ENCODE data around the gene TSC1.

TSC1 gene

GRCh38 chr9:132978112-132978450 is 33.7 kb upstream of the TSC1 start:
- Histone ChIP-seq H3K36me3 (ENCODE audit: control insufficient read depth in 4 of 4, insufficient read depth in 4 of 4, low read length in 3 of 4) (no peaks in the 10 kb centered on the region), H3K9me3 (ENCODE audit: control extremely low read depth in 1 of 5, control insufficient read depth in 4 of 5, insufficient read depth in 2 of 5, low read depth in 1 of 5, low read length in 4 of 5) (no peaks in the 10 kb centered on the region), H3K4me1 (ENCODE audit: control extremely low read depth in 1 of 4, control insufficient read depth in 4 of 4, insufficient read depth in 4 of 4, low read length in 3 of 4) (peaks cover 17 to 69% (median 56%) of the 10 kb centered on the region in 4 experiments), H3K4me3 (ENCODE audit: control insufficient read depth in 1 of 7, extremely low read depth in 1 of 7, insufficient read depth in 4 of 7, low read depth in 2 of 7, low read length in 6 of 7) (peak overlapping the region in 6 of 7 experiments; percentile 48 to 97 (median 84)), H3K27ac (ENCODE audit: insufficient read depth in 1 of 2, low read depth in 1 of 2, low read length in 2 of 2, poor library complexity in 1 of 2, severe bottlenecking in 2 of 2) (no peak overlapping the region), H3K27me3 (replicated peaks in 2 of 5; ENCODE audit: control insufficient read depth in 4 of 5, insufficient read depth in 5 of 5, low read length in 4 of 5) (no peaks in the 10 kb centered on the region)
- POLR2A ChIA-PET: interaction anchor here (0.6 to 8.7 kb wide), 2 partner anchors 23 to 26 kb away, joined by 4 to 78 read pairs; no protein-coding TSS in a partner anchor
- no peak for DNase-seq
- 0% methylated on average over 1 of the region's 2 CpGs for WGBS (ENCODE audit: insufficient coverage)
- CTCF ChIA-PET: interaction anchor here (1.3 to 12.4 kb wide), 6 partner anchors 17 to 52 kb away, joined by 3 to 144 read pairs (median 54); partner anchors contain the start of gene GTF3C5

GRCh38 chr9:132976571-132976970 is 32.2 kb upstream of the TSC1 start:
- H3K36me3 ChIP-seq (ENCODE audit: control insufficient read depth in 4 of 4, insufficient read depth in 4 of 4, low read length in 3 of 4): no peaks in the 10 kb centered on the region
- CTCF ChIA-PET: interaction anchor here (1.2 to 12.4 kb wide), 9 partner anchors 10 to 54 kb away, joined by 3 to 144 read pairs (median 10); partner anchors contain the start of gene GTF3C5
- no peak for DNase-seq
- 100% methylated on average over 1 of the region's 3 CpGs for WGBS (ENCODE audit: insufficient coverage)
- no peaks in the 10 kb centered on the region for H3K9me3 ChIP-seq (ENCODE audit: control extremely low read depth in 1 of 5, control insufficient read depth in 4 of 5, insufficient read depth in 2 of 5, low read depth in 1 of 5, low read length in 4 of 5)
- H3K27ac ChIP-seq (ENCODE audit: insufficient read depth in 1 of 2, low read depth in 1 of 2, low read length in 2 of 2, poor library complexity in 1 of 2, severe bottlenecking in 2 of 2): no peak overlapping the region
- H3K4me3 ChIP-seq (ENCODE audit: control insufficient read depth in 1 of 7, extremely low read depth in 1 of 7, insufficient read depth in 4 of 7, low read depth in 2 of 7, low read length in 6 of 7): no peak overlapping the region
- H3K27me3 ChIP-seq (replicated peaks in 2 of 5; ENCODE audit: control insufficient read depth in 4 of 5, insufficient read depth in 5 of 5, low read length in 4 of 5): no peaks in the 10 kb centered on the region
- POLR2A ChIA-PET: no interaction called here
- H3K4me1 ChIP-seq (ENCODE audit: control extremely low read depth in 1 of 4, control insufficient read depth in 4 of 4, insufficient read depth in 4 of 4, low read length in 3 of 4): peaks cover 12 to 60% (median 46%) of the 10 kb centered on the region in 4 experiments

- Histone ChIP-seq H3K9me3 (ENCODE audit: control extremely low read depth in 1 of 5, control insufficient read depth in 4 of 5, insufficient read depth in 2 of 5, low read depth in 1 of 5, low read length in 4 of 5) (no peaks in the 10 kb centered on the region), H3K27ac (ENCODE audit: insufficient read depth in 1 of 2, low read depth in 1 of 2, low read length in 2 of 2, poor library complexity in 1 of 2, severe bottlenecking in 2 of 2) (no peak overlapping the region), H3K4me1 (ENCODE audit: control extremely low read depth in 1 of 4, control insufficient read depth in 4 of 4, insufficient read depth in 4 of 4, low read length in 3 of 4) (peaks cover 12 to 54% (median 40%) of the 10 kb centered on the region in 4 experiments), H3K27me3 (replicated peaks in 2 of 5; ENCODE audit: control insufficient read depth in 4 of 5, insufficient read depth in 5 of 5, low read length in 4 of 5) (no peaks in the 10 kb centered on the region), H3K36me3 (ENCODE audit: control insufficient read depth in 4 of 4, insufficient read depth in 4 of 4, low read length in 3 of 4) (no peaks in the 10 kb centered on the region), H3K4me3 (ENCODE audit: control insufficient read depth in 1 of 7, extremely low read depth in 1 of 7, insufficient read depth in 4 of 7, low read depth in 2 of 7, low read length in 6 of 7) (no peak overlapping the region)
- DNase-seq: peak in 1 of 3 donors; percentile 48
- 30% methylated on average over 3 of the region's 6 CpGs for WGBS (ENCODE audit: insufficient coverage)
- POLR2A ChIA-PET: no interaction called here
- CTCF ChIA-PET: interaction anchor here (1.3 to 12.4 kb wide), 6 partner anchors 19 to 73 kb away, joined by 4 to 144 read pairs (median 10); no protein-coding TSS in a partner anchor
These were observed 31.5 kb upstream of the TSC1 start for GRCh38 chr9:132975961-132976360.

GRCh38 chr9:132973713-132974112 is 29.3 kb upstream of the TSC1 start:
- H3K27me3 ChIP-seq (replicated peaks in 2 of 5; ENCODE audit: control insufficient read depth in 4 of 5, insufficient read depth in 5 of 5, low read length in 4 of 5): no peaks in the 10 kb centered on the region
- CTCF ChIA-PET: interaction anchor here (0.7 to 12.4 kb wide), 10 partner anchors 22 to 282 kb away, joined by 3 to 144 read pairs (median 4); no protein-coding TSS in a partner anchor
- no peak overlapping the region for H3K27ac ChIP-seq (ENCODE audit: insufficient read depth in 1 of 2, low read depth in 1 of 2, low read length in 2 of 2, poor library complexity in 1 of 2, severe bottlenecking in 2 of 2)
- no peaks in the 10 kb centered on the region for H3K36me3 ChIP-seq (ENCODE audit: control insufficient read depth in 4 of 4, insufficient read depth in 4 of 4, low read length in 3 of 4)
- POLR2A ChIA-PET: no interaction called here
- WGBS (ENCODE audit: insufficient coverage): no CpG with 5 or more reads among the region's 5 CpGs
- peaks cover 8 to 36% (median 28%) of the 10 kb centered on the region in 4 experiments for H3K4me1 ChIP-seq (ENCODE audit: control extremely low read depth in 1 of 4, control insufficient read depth in 4 of 4, insufficient read depth in 4 of 4, low read length in 3 of 4)
- no peaks in the 10 kb centered on the region for H3K9me3 ChIP-seq (ENCODE audit: control extremely low read depth in 1 of 5, control insufficient read depth in 4 of 5, insufficient read depth in 2 of 5, low read depth in 1 of 5, low read length in 4 of 5)
- no peak overlapping the region for H3K4me3 ChIP-seq (ENCODE audit: control insufficient read depth in 1 of 7, extremely low read depth in 1 of 7, insufficient read depth in 4 of 7, low read depth in 2 of 7, low read length in 6 of 7)
- peak in 2 of 3 donors; percentile 68 to 75 for DNase-seq

GRCh38 chr9:132973166-132973565 is 28.8 kb upstream of the TSC1 start:
- Histone ChIP-seq H3K4me3 (ENCODE audit: control insufficient read depth in 1 of 7, extremely low read depth in 1 of 7, insufficient read depth in 4 of 7, low read depth in 2 of 7, low read length in 6 of 7) (peak overlapping the region in 1 of 7 experiments; percentile 1), H3K27me3 (replicated peaks in 2 of 5; ENCODE audit: control insufficient read depth in 4 of 5, insufficient read depth in 5 of 5, low read length in 4 of 5) (no peaks in the 10 kb centered on the region), H3K36me3 (ENCODE audit: control insufficient read depth in 4 of 4, insufficient read depth in 4 of 4, low read length in 3 of 4) (no peaks in the 10 kb centered on the region), H3K4me1 (ENCODE audit: control extremely low read depth in 1 of 4, control insufficient read depth in 4 of 4, insufficient read depth in 4 of 4, low read length in 3 of 4) (peaks cover 4 to 31% (median 25%) of the 10 kb centered on the region in 4 experiments), H3K27ac (ENCODE audit: insufficient read depth in 1 of 2, low read depth in 1 of 2, low read length in 2 of 2, poor library complexity in 1 of 2, severe bottlenecking in 2 of 2) (no peak overlapping the region), H3K9me3 (ENCODE audit: control extremely low read depth in 1 of 5, control insufficient read depth in 4 of 5, insufficient read depth in 2 of 5, low read depth in 1 of 5, low read length in 4 of 5) (no peaks in the 10 kb centered on the region)
- ChIA-PET POLR2A (no interaction called here), CTCF (interaction anchor here (0.7 to 2.4 kb wide), 12 partner anchors 9 to 282 kb away, joined by 3 to 9 read pairs (median 4); no protein-coding TSS in a partner anchor)
- no peak for DNase-seq
- WGBS (ENCODE audit: insufficient coverage): 95% methylated on average over 14 of the region's 18 CpGs

GRCh38 chr9:132970324-132971062 is 26.1 kb upstream of the TSC1 start:
- Histone ChIP-seq H3K27ac (ENCODE audit: insufficient read depth in 1 of 2, low read depth in 1 of 2, low read length in 2 of 2, poor library complexity in 1 of 2, severe bottlenecking in 2 of 2) (no peak overlapping the region), H3K4me1 (ENCODE audit: control extremely low read depth in 1 of 4, control insufficient read depth in 4 of 4, insufficient read depth in 4 of 4, low read length in 3 of 4) (peaks cover 0 to 14% (median 6%) of the 10 kb centered on the region in 4 experiments), H3K36me3 (ENCODE audit: control insufficient read depth in 4 of 4, insufficient read depth in 4 of 4, low read length in 3 of 4) (no peaks in the 10 kb centered on the region), H3K9me3 (ENCODE audit: control extremely low read depth in 1 of 5, control insufficient read depth in 4 of 5, insufficient read depth in 2 of 5, low read depth in 1 of 5, low read length in 4 of 5) (no peaks in the 10 kb centered on the region), H3K27me3 (replicated peaks in 2 of 5; ENCODE audit: control insufficient read depth in 4 of 5, insufficient read depth in 5 of 5, low read length in 4 of 5) (no peaks in the 10 kb centered on the region), H3K4me3 (ENCODE audit: control insufficient read depth in 1 of 7, extremely low read depth in 1 of 7, insufficient read depth in 4 of 7, low read depth in 2 of 7, low read length in 6 of 7) (no peak overlapping the region)
- ChIA-PET CTCF (interaction anchor here (0.9 to 1.5 kb wide), 5 partner anchors 15 to 492 kb away, joined by 3 to 5 read pairs (median 3); no protein-coding TSS in a partner anchor), POLR2A (interaction anchor here (0.6 kb wide), 1 partner anchor 11 kb away, joined by 3 read pairs; no protein-coding TSS in a partner anchor)
- no peak for DNase-seq
- WGBS (ENCODE audit: insufficient coverage): 94% methylated on average over 15 of the region's 16 CpGs

GRCh38 chr9:132969783-132970182 is 25.4 kb upstream of the TSC1 start:
- no peaks in the 10 kb centered on the region for H3K36me3 ChIP-seq (ENCODE audit: control insufficient read depth in 4 of 4, insufficient read depth in 4 of 4, low read length in 3 of 4)
- H3K4me3 ChIP-seq (ENCODE audit: control insufficient read depth in 1 of 7, extremely low read depth in 1 of 7, insufficient read depth in 4 of 7, low read depth in 2 of 7, low read length in 6 of 7): no peak overlapping the region
- ChIA-PET CTCF (interaction anchor here (0.6 to 1.5 kb wide), 2 partner anchors 43 to 44 kb away, joined by 3 to 5 read pairs; no protein-coding TSS in a partner anchor), POLR2A (no interaction called here)
- peaks cover 0 to 13% (median 5%) of the 10 kb centered on the region in 4 experiments for H3K4me1 ChIP-seq (ENCODE audit: control extremely low read depth in 1 of 4, control insufficient read depth in 4 of 4, insufficient read depth in 4 of 4, low read length in 3 of 4)
- DNase-seq: no peak
- no peak overlapping the region for H3K27ac ChIP-seq (ENCODE audit: insufficient read depth in 1 of 2, low read depth in 1 of 2, low read length in 2 of 2, poor library complexity in 1 of 2, severe bottlenecking in 2 of 2)
- no peaks in the 10 kb centered on the region for H3K27me3 ChIP-seq (replicated peaks in 2 of 5; ENCODE audit: control insufficient read depth in 4 of 5, insufficient read depth in 5 of 5, low read length in 4 of 5)
- H3K9me3 ChIP-seq (ENCODE audit: control extremely low read depth in 1 of 5, control insufficient read depth in 4 of 5, insufficient read depth in 2 of 5, low read depth in 1 of 5, low read length in 4 of 5): no peaks in the 10 kb centered on the region
- WGBS (ENCODE audit: insufficient coverage): 94% methylated on average over 6 of the region's 7 CpGs
